GM21515 (cell line): ENCODE results near the gene COL25A1.

Source experiments
- ATAC-seq: cut with Tn5 transposase; IDR thresholded peaks from one replicate; pipeline ENCODE4 v1.9.1; 2021; ENCODE audit not compliant: unreplicated experiment

Gene COL25A1

GRCh38 chr4:109216085-109216696 lies 86.3 kb downstream of the COL25A1 start:
- no peak for ATAC-seq

GRCh38 chr4:109215506-109215905 lies 87.0 kb downstream of the COL25A1 start:
- ATAC-seq = no peak

- ATAC-seq = no peak
Observed at GRCh38 chr4:109214622-109215301, 87.7 kb downstream of the COL25A1 start.

- ATAC-seq = no peak
Observed at GRCh38 chr4:109213056-109213455, 89.4 kb downstream of the COL25A1 start.

- ATAC-seq = no peak
Observed at GRCh38 chr4:109211671-109212070, 90.8 kb downstream of the COL25A1 start.

GRCh38 chr4:109209647-109210046 lies 92.8 kb downstream of the COL25A1 start:
- ATAC-seq = no peak

GRCh38 chr4:109207898-109208297 lies 94.6 kb downstream of the COL25A1 start:
- ATAC-seq = no peak

- no peak for ATAC-seq
Observed at GRCh38 chr4:109207061-109207460, 95.4 kb downstream of the COL25A1 start.

- no peak for ATAC-seq
Observed at GRCh38 chr4:109206620-109207019, 95.8 kb downstream of the COL25A1 start.

GRCh38 chr4:109205186-109205585 lies 97.3 kb downstream of the COL25A1 start:
- no peak for ATAC-seq

- no peak for ATAC-seq
Observed at GRCh38 chr4:109199585-109199984, 102.9 kb downstream of the COL25A1 start.

- ATAC-seq = no peak
Observed at GRCh38 chr4:109195646-109196045, 106.8 kb downstream of the COL25A1 start.

GRCh38 chr4:109191216-109191615 lies 111.2 kb downstream of the COL25A1 start:
- no peak for ATAC-seq

- ATAC-seq = no peak
Observed at GRCh38 chr4:109186458-109186945, 116.0 kb downstream of the COL25A1 start.

- no peak for ATAC-seq
Observed at GRCh38 chr4:109185951-109186350, 116.5 kb downstream of the COL25A1 start.

GRCh38 chr4:109185548-109185947 lies 116.9 kb downstream of the COL25A1 start:
- ATAC-seq = no peak

- ATAC-seq = no peak
Observed at GRCh38 chr4:109184491-109184961, 117.9 kb downstream of the COL25A1 start.

GRCh38 chr4:109183931-109184490 lies 118.4 kb downstream of the COL25A1 start:
- no peak for ATAC-seq

- no peak for ATAC-seq
Observed at GRCh38 chr4:109182696-109183095, 119.8 kb downstream of the COL25A1 start.

- no peak for ATAC-seq
Observed at GRCh38 chr4:109179061-109179460, 123.4 kb downstream of the COL25A1 start.

GRCh38 chr4:109177096-109177810 lies 125.2 kb downstream of the COL25A1 start:
- ATAC-seq = no peak
